Measurements from ENCODE around the gene TRAFD1. TPM values are rescaled to one million over a fixed set of nuclear protein-coding genes. Genes with fewer than 3 reads are reported as not detected.
"Not testable (repeated sequence)": the region's sequence is repeated elsewhere in the genome, so short reads cannot be mapped to it uniquely, and the experiment has no call there.

TRAFD1 gene
- total RNA-seq, 1 experiment from 2014 or later: 25.5 TPM

DNA sequence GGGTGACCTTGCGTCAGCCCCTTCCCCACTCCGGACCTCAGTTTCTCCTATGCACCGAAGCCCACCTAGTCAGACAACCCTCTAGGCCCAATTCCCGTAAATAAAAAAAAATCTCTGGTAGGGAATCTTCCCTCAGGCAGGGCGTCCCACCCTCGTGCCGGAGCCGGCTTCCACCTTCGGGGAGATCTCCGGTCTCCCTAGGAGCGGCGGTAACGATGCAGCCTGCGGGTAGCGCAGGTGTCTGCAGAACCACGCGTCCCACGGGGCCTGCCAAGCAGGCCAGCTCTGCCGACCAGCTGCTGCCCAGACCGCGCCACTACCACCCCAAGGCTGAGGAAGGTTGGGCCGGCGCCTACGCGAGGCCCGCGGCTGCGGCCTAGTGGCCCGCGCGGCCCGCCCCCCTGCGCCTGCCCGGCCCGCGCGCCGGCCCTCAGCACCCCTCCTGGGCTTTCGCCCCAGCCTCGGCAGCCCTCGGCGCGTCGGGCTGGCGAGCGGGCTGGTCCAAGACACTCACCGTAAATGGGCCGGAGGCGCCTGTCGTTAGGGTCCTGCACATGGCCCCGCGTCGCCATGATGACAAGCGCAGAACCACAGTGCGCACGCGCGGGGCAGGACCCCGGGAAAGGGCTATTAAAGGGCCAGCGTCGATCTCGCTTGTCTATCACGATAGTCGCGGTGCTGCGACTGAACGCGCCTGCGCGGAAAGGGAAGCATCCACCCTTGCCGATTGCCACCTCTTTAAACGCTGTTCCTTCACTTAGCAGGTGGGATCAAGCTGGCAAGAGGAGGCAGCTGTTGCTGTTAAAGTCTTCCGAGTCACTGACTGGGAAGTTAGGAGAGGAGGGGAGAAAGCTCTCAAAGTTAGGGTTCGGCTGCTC is 16.9 kb upstream of the TRAFD1 start, which contains the start of gene NAA25 (continued):
- no peak for TF ChIP-seq CTCF (IDR thresholded peaks at IDR 0.05 in 2 of 3, conservative IDR thresholded peaks at IDR 0.05 in 1 of 3; ENCODE audit: borderline replicate concordance in 1 of 3, insufficient read depth in 1 of 3, low read depth in 2 of 3, low read length in 2 of 3)
- no peak for TF ChIP-seq SIN3A (IDR thresholded peaks at IDR 0.05; ENCODE audit: low read depth)

- H3K4me3 ChIP-seq (replicated peaks in 1 of 2; ENCODE audit: low read depth in 1 of 2, low read length in 2 of 2); DNase-seq (ENCODE audit: low read depth, low spot score); BruUV-seq (replicated peaks); intact Hi-C loops (cut with micrococcal nuclease); ATAC-seq; H3K27me3 ChIP-seq (ENCODE audit: insufficient read depth, low read length); H3K9me3 ChIP-seq (ENCODE audit: control insufficient read depth in 1 of 2, insufficient read depth in 1 of 2, low read depth in 1 of 2, low read length in 2 of 2); H3K9me2 ChIP-seq (ENCODE audit: insufficient read depth); RAD21 ChIA-PET (ENCODE audit: low non-redundant PET in 1 of 2, low total read pairs in 2 of 2, uncharacterized antibody in 2 of 2, unreplicated experiment in 2 of 2); H4K20me1 ChIP-seq (ENCODE audit: insufficient read depth); CTCF ChIA-PET: not testable (repeated sequence)
- Histone ChIP-seq H3K27ac (ENCODE audit: low read depth, low read length) (peak overlapping the region; percentile 96), H3K9ac (ENCODE audit: low read length) (peak overlapping the region; percentile 100), H3K79me2 (ENCODE audit: insufficient read depth, low read length) (peaks cover 30% of the 10 kb centered on the region), H3K4me2 (ENCODE audit: low read length) (peak overlapping the region; percentile 95), H2AFZ (ENCODE audit: low read depth, low read length, poor library complexity, severe bottlenecking) (peak overlapping the region; percentile 39), H3K4me1 (ENCODE audit: control insufficient read depth in 1 of 2, insufficient read depth in 2 of 2, low read length in 2 of 2) (peaks cover 58 to 74% of the 10 kb centered on the region in 2 experiments), H3K36me3 (ENCODE audit: control insufficient read depth in 1 of 2, insufficient read depth in 2 of 2, low read length in 2 of 2) (peaks cover 0 to 10% of the 10 kb centered on the region in 2 experiments; a peak in 2 of 4 replicates)
- POLR2A ChIA-PET: interaction anchor here (3.4 kb wide), 1 partner anchor 12 kb away, joined by 11 read pairs; no protein-coding TSS in a partner anchor
Observed at GRCh38 chr12:112110787-112111662, 14.3 kb upstream of the TRAFD1 start.

Data from HCT116 (cell line).